ENCODE measurements around the gene ZBTB20.

DNA sequence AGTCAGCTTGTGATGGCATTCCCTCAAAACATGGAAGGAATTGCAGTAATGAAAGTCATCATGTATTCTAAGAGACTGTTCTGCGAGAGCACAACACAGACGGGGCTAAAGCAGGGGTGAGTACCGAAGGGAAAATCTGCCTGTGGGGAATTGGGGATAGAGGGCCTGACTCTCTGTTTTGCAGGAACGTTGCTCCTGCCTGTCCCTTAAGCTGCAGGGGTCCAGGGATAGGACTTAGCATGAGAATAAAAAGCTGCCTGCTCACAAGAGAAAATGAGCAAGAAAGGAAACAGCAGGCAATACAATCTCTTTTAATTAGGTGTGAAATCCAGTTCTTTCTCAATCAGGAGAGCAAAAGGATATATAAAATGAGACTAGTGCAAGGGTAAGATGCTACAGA is 791.0 kb downstream of the ZBTB20 start:
- TF ChIP-seq ZFP3 (CRISPR knock-in tag; IDR thresholded peaks at IDR 0.05): no peak
- TF ChIP-seq, protein P1, sequence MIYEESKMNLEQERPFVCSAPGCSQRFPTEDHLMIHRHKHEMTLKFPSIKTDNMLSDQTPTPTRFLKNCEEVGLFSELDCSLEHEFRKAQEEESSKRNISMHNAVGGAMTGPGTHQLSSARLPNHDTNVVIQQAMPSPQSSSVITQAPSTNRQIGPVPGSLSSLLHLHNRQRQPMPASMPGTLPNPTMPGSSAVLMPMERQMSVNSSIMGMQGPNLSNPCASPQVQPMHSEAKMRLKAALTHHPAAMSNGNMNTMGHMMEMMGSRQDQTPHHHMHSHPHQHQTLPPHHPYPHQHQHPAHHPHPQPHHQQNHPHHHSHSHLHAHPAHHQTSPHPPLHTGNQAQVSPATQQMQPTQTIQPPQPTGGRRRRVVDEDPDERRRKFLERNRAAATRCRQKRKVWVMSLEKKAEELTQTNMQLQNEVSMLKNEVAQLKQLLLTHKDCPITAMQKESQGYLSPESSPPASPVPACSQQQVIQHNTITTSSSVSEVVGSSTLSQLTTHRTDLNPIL (CRISPR knock-in tag; IDR thresholded peaks at IDR 0.05; ENCODE audit: low read depth): no peak
- TF ChIP-seq PPARA (CRISPR knock-in tag; IDR thresholded peaks at IDR 0.05; ENCODE audit: borderline replicate concordance): no peak
- no peak for TF ChIP-seq ARNTL (CRISPR knock-in tag; IDR thresholded peaks at IDR 0.05; ENCODE audit: borderline replicate concordance, low read depth)

All from SK-N-SH treated with all-trans-retinoic acid at 6 μM for 48 hours (cell line).